AG04449 (cell line): ENCODE results near the gene FNDC3B.

ENCODE experiments used
- CTCF ChIA-PET: fragments of 350-600 bp; formaldehyde crosslinking; extraction: SDS; loops from one replicate; lab custom pipeline; 2021; ENCODE audit warnings: antibody characterized with exemption; lab: Yijun Ruan, JAX
- POLR2A ChIA-PET: fragments of 400-600, 350-600 bp; formaldehyde crosslinking; extraction: SDS; loops from one replicate; lab custom pipeline; 2020; ENCODE audit warnings: antibody characterized with exemption, inconsistent platforms; lab: Yijun Ruan, JAX
- DNase-seq: peaks from one replicate; pipeline ENCODE4 v3.0.0-alpha.2; 2010; ENCODE audit warnings: low read depth, low spot score
- H3K4me3 ChIP-seq: 2 replicates; pipeline ENCODE4 v1.5.1; 2011; ENCODE audit warnings: low read depth, mild to moderate bottlenecking, control low read depth, low read length
- CTCF ChIP-seq: IDR thresholded peaks from one replicate; pipeline ENCODE4 v1.5.1; 2011; ENCODE audit warnings: mild to moderate bottlenecking, moderate library complexity, low read length, control low read depth, inconsistent platforms; ENCODE audit not compliant: insufficient read depth; ENCODE audit errors: missing control alignments

FNDC3B gene

DNA sequence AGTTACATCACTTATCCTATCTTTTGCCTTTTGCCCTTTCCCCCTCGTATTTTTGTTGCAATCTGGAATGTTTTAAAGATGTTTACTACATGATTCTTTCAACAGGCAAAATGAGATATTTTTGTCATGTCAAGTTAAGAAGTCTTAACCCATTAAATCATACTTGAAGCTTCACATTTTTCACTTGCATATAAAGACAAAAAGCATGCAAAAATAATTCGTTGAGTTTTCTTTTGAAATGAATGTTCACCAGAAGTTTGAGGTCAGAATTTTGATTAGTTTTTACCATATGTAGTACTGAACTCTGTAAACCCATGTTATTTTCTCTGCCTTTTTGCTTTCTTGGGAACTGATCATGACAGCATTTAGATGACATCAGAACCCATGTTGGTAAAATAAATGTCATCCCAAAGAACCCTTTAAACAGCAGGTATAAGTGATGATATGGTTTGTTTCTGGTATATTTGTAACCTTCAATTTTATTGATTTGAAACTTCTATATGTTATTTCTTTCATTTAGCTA lies 220.4 kb downstream of the FNDC3B start:
- TF ChIP-seq CTCF: no peak
- no peak for DNase-seq
- ChIA-PET CTCF (interaction anchor here (0.7 to 1.0 kb wide), 2 partner anchors 18 to 219 kb away, joined by 3 to 4 read pairs; no protein-coding TSS in a partner anchor), POLR2A (interaction anchor here (0.5 kb wide), 1 partner anchor 38 kb away, joined by 3 read pairs; no protein-coding TSS in a partner anchor)
- H3K4me3 ChIP-seq: no peak overlapping the region

GRCh38 chr3:172260381-172260780 lies 221.0 kb downstream of the FNDC3B start:
- no peak for TF ChIP-seq CTCF
- no peak overlapping the region for H3K4me3 ChIP-seq
- ChIA-PET POLR2A (interaction anchor here (0.5 to 0.6 kb wide), 2 partner anchors 15 to 39 kb away, joined by 3 to 6 read pairs; no protein-coding TSS in a partner anchor), CTCF (interaction anchor here (0.7 kb wide), 1 partner anchor 220 kb away, joined by 3 read pairs; no protein-coding TSS in a partner anchor)
- peak; percentile 53 for DNase-seq

DNA sequence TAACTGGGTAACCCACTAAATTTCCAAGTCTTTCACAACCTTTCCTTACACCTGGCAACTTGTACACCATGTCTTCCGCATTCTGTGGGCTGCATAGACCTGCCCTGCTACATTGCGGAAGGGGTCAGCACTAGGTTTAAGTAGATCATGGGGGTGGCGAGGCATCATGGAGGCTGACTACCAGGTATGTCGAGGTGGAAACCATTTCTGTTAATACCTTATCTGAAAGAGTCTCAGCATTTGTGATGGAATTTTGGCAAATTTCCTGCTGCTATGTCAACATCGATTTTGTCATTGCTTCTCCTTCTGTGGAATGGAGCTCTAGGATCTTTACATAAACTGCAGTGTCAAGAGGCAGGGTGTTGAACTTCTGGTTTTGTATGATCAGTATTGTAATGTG lies 221.7 kb downstream of the FNDC3B start:
- ChIA-PET CTCF (interaction anchor here (0.9 kb wide), 1 partner anchor 80 kb away, joined by 3 read pairs; no protein-coding TSS in a partner anchor), POLR2A (no interaction called here)
- no peak overlapping the region for H3K4me3 ChIP-seq
- DNase-seq: no peak
- TF ChIP-seq CTCF: no peak

DNA sequence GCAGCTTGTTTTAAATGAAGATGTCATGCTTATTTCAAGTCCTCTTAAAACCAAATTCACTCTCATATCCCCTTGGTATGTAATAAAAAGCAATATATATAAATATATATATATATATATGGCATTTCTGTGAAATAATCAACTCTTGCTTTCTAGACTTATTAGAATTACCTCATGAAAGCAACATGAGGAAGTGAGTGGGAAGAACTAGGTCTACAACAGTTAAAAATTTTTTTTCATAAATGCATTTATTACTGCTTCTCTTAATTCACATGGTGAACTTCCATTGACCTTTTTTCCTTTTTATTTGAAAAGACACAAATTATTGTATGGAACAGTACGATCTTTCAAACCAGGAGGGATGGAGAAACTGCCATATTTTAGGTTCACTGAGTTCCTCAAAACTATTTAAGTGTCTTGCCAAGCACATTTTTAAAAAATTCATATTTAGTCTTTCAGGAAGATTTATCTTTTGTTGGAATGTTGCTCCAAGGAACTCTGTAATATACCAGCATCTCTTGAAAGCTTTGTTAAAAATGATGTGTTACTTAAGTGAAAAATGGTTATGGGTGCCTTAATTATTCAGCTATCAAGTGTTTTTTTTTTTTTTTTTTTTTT lies 223.7 kb downstream of the FNDC3B start:
- POLR2A ChIA-PET: no interaction called here
- no peak for DNase-seq
- CTCF ChIA-PET: no interaction called here
- no peak for TF ChIP-seq CTCF
- no peak overlapping the region for H3K4me3 ChIP-seq

- TF ChIP-seq CTCF: no peak
- DNase-seq: no peak
- ChIA-PET CTCF (no interaction called here), POLR2A (no interaction called here)
- H3K4me3 ChIP-seq: no peak overlapping the region
These were observed 224.6 kb downstream of the FNDC3B start for GRCh38 chr3:172263781-172264486.

- no peak for TF ChIP-seq CTCF
- POLR2A ChIA-PET: no interaction called here
- CTCF ChIA-PET: no interaction called here
- no peak overlapping the region for H3K4me3 ChIP-seq
- DNase-seq: no peak
These were observed 226.7 kb downstream of the FNDC3B start for GRCh38 chr3:172266103-172266502.
